Activated CD4-positive, CD25-positive, alpha-beta regulatory T cell treated with anti-CD3 and anti-CD28 coated beads, Interleukin-2, amount 50 U/mL, for 16 hours (primary cell): ENCODE measurements around the gene PIP5K1B.

Experiments
- DNase-seq: peaks from one replicate; pipeline ENCODE4 v3.0.0-alpha.2; 2020; ENCODE audit warnings: low read depth, low spot score

PIP5K1B gene

DNA sequence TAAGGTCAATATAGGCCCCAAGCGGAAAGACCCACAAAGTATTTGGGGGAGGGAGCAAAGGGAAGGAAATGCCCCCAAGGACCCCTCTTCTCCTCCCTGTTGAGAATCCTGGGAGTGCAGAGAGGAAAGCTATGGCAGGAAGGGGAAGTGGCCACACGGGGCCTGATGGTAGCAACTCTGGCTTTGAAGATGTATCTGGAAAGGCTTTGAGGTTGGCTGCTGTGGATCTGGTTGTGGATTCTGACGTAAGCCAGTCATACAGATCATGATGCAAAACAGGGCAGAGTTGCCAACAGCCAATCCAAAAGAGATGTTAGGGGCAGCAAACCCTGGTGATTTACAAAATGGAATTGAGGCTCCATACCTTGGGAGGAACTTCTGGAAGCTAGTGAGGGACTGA is 200.1 kb downstream of the PIP5K1B start:
- DNase-seq: no peak

DNA sequence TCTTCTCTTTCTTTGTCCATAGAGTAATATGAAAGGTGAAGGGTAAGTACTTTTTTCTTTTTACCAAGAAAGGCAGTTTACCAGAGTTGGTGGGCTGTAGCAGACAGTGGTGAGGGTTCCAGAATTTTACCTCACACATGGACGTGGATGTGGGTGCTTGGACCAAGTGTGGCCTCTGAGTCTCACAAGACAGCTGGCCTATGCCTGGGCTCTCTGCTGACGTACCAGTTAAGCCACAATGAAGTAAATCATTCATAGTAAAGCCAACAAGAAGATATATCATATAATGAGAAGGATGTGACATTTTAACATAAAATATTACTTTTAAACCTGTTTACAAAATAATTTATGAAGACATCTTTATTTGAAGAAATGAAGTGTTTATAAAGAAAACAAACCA is 202.9 kb downstream of the PIP5K1B start:
- no peak for DNase-seq

- no peak for DNase-seq
Measured at GRCh38 chr9:68912561-68912960, 207.5 kb downstream of the PIP5K1B start.

DNA sequence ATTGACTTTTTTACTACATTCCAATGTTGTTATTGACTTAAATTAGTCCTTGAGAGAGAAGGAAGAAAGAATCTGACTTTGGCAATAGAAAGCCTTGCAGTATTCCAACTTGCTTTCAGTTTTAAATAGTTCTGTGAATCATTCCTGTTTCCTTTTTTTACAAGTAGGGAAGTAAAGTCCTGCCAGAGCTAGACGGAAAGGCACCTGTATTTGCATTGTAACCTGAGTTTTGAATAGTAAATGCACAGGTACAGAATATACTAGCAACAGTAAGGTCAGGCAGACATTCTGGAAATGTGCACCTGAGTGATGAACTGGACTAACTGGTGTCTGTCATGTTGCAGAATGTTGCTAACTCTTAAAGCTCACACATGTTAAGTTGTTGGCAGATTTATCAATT is 208.0 kb downstream of the PIP5K1B start:
- no peak for DNase-seq

DNA sequence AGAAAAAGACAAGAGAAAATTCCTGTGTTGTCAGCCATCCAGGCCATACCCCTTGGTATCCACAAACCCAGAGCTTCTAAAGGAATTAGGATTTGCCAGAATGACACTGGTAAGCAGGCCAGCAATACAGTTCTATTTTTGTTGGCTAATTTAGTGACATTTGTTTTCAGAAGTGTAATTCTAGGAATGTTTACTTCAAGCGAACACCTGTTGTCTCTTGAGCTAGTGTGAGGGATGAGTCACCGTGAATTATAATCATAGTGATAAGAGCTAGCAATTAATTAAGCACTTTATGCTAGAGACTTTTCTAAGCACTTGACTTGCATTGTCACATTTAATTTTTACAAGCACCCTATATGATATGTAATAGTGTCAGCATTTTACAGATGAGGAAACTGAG is 209.7 kb downstream of the PIP5K1B start:
- no peak for DNase-seq

DNA sequence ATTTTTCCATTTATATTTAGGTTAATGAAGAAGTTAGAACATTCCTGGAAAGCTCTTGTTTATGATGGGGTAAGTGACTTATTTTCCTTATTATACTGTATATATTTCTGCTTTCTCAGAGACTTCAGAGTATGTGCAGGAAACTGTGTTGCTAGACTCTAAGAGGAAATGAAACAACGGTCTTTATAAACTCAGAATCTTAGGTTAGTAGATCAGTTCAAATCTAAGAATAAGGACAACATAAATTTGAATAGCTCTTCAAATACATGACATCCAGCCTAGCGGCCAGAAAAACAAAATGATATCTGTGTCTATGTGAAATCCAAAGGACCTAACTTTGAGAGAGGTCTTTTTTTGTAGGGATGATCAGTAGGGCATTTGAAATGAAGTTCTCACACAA is 214.6 kb downstream of the PIP5K1B start:
- DNase-seq: no peak

DNA sequence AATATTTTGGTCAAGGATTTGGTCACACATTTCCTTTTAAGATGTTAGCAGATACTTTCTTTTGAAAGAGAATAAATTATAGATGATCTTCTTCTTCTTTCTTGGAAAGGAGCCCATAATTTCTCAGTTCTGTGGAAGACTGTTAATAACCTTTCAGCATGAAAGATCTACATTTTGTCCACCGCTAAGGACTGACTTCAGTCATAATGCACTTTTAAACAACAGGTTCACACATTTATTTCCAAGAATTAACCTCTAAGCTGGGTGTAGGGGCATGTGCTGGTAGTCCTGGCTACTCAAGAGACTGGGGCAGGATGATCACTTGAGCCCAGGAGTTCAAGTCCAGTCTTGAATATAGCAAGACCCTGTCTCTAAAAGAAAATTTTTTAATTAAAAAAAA is 215.9 kb downstream of the PIP5K1B start:
- no peak for DNase-seq

DNA sequence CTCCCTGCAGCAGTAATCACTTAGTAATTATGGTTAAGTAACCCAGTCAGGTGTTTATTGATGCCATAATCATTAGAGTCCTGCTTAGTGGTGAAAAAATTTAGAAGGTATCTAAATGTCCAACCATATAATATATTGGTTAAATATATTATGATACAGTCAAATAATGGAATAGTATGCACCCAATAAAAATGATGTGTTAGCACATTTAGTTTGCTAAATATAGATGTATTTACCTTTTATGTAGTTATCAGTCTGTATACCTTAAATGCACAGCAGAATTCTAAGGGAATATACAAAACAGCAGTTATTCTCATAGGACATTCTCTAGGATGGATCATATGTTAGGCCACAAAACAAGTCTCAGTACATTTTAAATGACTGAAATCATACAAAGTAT is 218.4 kb downstream of the PIP5K1B start:
- DNase-seq: no peak

DNA sequence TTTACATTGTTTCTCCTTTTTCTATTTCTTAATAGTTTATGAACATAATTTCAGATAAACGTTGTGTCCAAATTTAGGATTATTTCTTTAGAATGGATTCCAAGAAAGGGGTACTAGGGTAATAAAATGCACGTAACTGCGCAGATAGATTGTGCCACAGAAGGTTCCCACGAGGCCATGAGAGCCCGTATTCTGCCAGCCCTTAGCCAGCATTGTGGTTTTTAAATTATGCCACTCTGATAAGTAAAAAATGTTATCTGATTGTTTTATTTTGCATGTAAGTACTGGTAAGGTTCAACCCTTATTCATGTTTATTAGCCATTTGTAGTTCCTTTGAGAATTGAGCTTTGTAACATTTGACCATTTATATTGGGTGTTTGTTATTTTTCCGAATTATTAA is 220.1 kb downstream of the PIP5K1B start:
- no peak for DNase-seq

- DNase-seq: no peak
Measured at GRCh38 chr9:68927165-68927564, 222.1 kb downstream of the PIP5K1B start.

- no peak for DNase-seq
Measured at GRCh38 chr9:68931821-68932220, 226.8 kb downstream of the PIP5K1B start.

DNA sequence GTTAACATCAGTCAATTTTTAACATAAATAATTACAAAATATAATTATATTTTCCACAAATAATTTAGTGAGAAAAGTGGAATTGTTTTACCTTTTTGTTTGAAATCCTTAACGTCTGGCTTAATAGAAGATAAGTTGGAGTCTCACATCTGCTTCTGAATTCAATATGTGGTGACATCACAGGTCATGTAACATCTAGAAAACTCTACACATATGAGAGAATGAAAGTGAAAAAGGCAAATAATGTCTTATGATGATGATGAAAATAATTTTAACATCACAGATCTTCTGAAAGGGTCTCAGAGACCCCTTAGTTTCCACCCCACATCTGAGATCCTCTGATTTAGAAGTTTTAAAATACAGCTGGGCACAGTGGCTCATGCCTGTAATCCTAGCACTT is 227.4 kb downstream of the PIP5K1B start:
- DNase-seq: no peak

DNA sequence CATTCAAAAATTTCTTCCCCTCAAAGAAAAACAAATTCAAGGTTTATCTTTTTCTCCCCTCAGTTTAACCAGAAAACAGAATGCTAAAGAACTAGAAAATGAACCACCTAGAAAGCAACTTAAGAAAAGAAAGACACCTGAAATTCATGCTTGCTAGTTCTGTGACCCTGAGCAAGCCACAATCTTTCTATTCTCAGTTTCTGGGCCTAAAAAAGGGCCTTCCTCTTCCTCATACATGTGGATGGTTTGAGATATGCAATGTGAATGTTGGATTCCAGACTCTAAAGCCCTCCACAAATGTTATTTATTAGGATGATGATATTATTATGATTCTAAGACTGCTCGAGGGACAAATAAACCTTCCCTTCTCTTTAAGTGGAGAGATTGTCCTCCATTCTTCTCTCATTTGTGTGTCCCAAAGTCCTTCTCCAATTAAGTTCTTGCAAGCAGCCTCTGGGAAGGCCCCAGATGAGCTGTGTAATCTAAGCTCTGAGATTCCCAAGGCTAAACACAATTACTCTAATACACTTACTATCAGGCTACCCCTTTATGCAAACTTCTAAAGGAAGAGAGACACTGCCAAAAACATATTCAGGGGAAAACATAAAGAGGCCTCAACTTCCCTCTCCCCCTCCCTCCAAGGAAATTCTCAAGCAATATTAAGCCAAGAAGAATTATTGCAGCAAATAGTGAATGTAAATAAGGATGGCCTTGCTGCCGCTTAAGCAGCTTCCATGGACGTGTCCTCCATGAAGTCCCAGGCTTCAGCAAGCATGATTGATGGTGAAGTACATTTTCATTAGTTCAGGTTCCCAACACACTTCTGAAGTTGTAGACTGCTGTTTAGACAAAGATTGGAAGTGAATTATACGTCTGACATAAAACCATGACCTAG is 228.6 kb downstream of the PIP5K1B start:
- DNase-seq: no peak

DNA sequence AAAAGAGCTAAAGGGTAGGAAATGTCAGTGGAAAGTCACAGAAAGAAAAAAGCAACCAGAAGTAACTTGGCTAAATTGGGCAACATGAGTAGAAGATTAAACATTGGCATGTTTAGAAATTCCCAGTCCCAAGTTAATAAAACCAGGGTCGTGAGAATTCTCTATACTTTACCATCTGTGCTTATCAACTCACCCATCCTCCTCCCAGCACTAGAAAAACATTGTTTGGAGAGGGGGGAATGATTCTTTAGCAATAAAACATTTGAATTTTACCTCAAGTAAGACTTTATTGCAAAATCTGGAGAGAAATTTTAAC is 229.2 kb downstream of the PIP5K1B start:
- no peak for DNase-seq

GRCh38 chr9:68940573-68940972 is 235.5 kb downstream of the PIP5K1B start:
- DNase-seq: no peak

DNA sequence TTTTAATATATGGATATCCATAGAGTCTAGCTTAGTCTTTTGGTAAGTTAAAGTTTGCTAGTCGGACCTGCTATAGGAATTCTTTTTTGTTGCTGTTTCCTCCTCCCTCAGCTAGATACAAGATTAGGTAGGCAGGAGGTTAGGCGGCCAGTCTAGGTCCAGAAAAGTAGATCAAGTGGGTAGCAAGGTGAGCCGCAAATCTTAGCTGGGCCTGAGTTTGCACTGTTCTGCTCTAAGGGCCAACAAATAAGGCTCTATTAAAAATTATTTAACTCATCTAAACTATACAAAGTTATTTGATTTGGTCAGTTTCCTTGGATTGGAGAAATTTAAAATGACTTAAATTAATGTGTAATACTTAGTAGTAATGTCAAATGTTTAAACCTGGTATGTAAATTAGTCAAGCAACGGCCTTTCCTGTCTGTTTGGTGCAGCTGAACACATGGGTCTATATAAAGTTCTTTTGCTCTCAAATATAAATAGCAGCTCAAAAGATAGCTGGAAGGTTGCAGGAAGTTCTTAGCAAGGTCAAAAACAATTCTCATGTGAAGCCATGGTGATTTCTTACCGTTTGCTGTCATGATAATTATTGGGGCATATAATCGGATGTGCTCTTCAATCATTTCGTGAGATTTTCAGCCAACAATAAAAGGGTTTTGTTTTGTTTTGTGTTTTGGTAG is 236.9 kb downstream of the PIP5K1B start:
- DNase-seq: no peak

DNA sequence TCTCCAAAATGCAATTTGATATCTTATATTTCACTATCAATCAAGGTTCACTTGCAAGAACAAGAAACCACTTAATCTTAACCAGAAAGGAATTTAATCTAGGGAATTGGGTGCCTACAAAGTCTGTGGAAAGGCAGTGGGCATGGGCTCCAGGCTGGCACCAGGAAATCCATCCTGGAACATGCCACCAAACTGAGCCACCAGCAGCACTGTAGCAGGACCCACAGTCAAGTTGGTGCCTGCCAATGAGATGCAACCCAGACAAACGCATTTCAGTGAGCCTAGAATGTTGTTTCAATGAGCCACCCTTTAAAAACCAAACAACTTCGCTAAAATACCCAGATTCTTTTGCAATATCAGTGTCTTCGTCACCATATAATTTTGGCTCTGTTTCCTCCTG is 237.8 kb downstream of the PIP5K1B start:
- DNase-seq: no peak

GRCh38 chr9:68947015-68947414 is 242.0 kb downstream of the PIP5K1B start:
- no peak for DNase-seq

GRCh38 chr9:68947842-68948569 is 243.0 kb downstream of the PIP5K1B start:
- DNase-seq: no peak

GRCh38 chr9:68949271-68950000 is 244.4 kb downstream of the PIP5K1B start:
- DNase-seq: no peak

DNA sequence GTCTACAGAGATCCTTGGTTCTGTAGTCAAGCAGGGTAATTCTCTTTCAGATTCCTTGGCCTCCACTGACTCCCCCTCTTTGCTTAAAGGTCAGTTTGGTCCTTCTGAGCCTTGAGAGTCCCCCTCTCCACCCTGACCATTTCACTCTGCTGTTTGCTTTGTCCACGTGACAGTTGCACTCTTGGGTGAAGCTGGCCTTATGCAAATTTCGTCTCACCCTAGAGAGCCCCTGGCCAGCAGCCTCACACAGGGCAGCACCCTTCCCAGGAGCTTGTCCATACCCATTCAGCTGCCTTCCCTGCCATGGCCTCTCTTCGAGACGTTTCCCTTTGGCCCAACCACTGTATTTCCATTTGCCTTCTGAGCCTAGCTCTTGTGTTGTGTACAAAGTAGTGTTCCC is 245.1 kb downstream of the PIP5K1B start:
- no peak for DNase-seq

- DNase-seq: no peak
Measured at GRCh38 chr9:68950689-68951088, 245.6 kb downstream of the PIP5K1B start.
